Vagina (tissue), 2 donors: Measurements from ENCODE around the gene TBC1D14.

Experiments
- CTCF ChIP-seq, 3 experiments: fragments of 450-650 bp in 2 of 3; fragments of 200-600 bp in 1 of 3; sonication (generic) in 1 of 3; IDR thresholded peaks; one replicate each; pipeline ENCODE4 v1.5.1; 2017 to 2019; ENCODE audit warnings: antibody characterized with exemption in 3 of 3, mild to moderate bottlenecking in 2 of 3, moderate library complexity in 2 of 3
- POLR2A ChIP-seq, 2 donors: fragments of 450-650 bp; IDR thresholded peaks; one replicate each; pipeline ENCODE4 v1.6.1; 2017; ENCODE audit warnings: antibody characterized with exemption in 2 of 2, mild to moderate bottlenecking in 2 of 2, moderate library complexity in 2 of 2
- POLR2AphosphoS5 ChIP-seq, 2 donors: sonication (generic); formaldehyde crosslinking; IDR thresholded peaks; one replicate each; pipeline ENCODE4 v1.9.0; 2017; ENCODE audit warnings: antibody characterized with exemption in 2 of 2, mild to moderate bottlenecking in 2 of 2, low read depth in 1 of 2; ENCODE audit not compliant: insufficient read depth in 1 of 2

GRCh38 chr4:7066493-7066892, 156.9 kb downstream of the TBC1D14 start:
- TF ChIP-seq POLR2A (IDR thresholded peaks at IDR 0.05) (no peak), CTCF (IDR thresholded peaks at IDR 0.05) (no peak), POLR2AphosphoS5 (IDR thresholded peaks at IDR 0.05; ENCODE audit: insufficient read depth in 1 of 2, low read depth in 1 of 2) (no peak)
